G401 (cell line): ENCODE results near the gene PTPRM. TPM values are rescaled to one million over a fixed set of nuclear protein-coding genes. Genes with fewer than 3 reads are reported as not detected.

Experiments
- DNase-seq: peaks from one replicate; pipeline ENCODE4 v3.0.0-alpha.2; 2015; ENCODE audit warnings: low spot score
- in situ Hi-C: cut with HindIII; loops from 2 replicates; pipeline ENCODE4 v1.10.0; 2016; ENCODE audit warnings: low sequenced_read_pairs, mixed read lengths
- total RNA-seq: library from RNA; depleted of rRNA; stranded (reverse); fragments of >200 nt; shearing (Covaris generic); gene quantifications from 2 replicates; pipeline ENCODE4 v1.2.3, GENCODE V29; 2014

PTPRM gene
- total RNA-seq, 1 experiment from 2014 or later, result not detected

- no peak for DNase-seq
- in situ Hi-C loops, result no loop called here
Observed at GRCh38 chr18:7814754-7815315, 247.7 kb downstream of the PTPRM start.

GRCh38 chr18:7815787-7816186 is 248.7 kb downstream of the PTPRM start:
- in situ Hi-C loops, result no loop called here
- no peak for DNase-seq

- in situ Hi-C loops, result no loop called here
- DNase-seq, result no peak
Observed at GRCh38 chr18:7817575-7818230, 250.6 kb downstream of the PTPRM start.

- in situ Hi-C loops, result no loop called here
- no peak for DNase-seq
Observed at GRCh38 chr18:7821784-7822183, 254.7 kb downstream of the PTPRM start.

GRCh38 chr18:7822435-7823331 is 255.6 kb downstream of the PTPRM start:
- no peak for DNase-seq
- in situ Hi-C loops, result no loop called here

GRCh38 chr18:7824970-7825369 is 257.9 kb downstream of the PTPRM start:
- DNase-seq, result no peak
- in situ Hi-C loops, result no loop called here

GRCh38 chr18:7830468-7830867 is 263.4 kb downstream of the PTPRM start:
- in situ Hi-C loops, result no loop called here
- DNase-seq, result no peak

GRCh38 chr18:7839548-7839947 is 272.4 kb downstream of the PTPRM start:
- DNase-seq, result no peak
- in situ Hi-C loops, result no loop called here

GRCh38 chr18:7840411-7840810 is 273.3 kb downstream of the PTPRM start:
- DNase-seq, result no peak
- in situ Hi-C loops, result no loop called here

- no peak for DNase-seq
- in situ Hi-C loops, result no loop called here
Observed at GRCh38 chr18:7844017-7844416, 276.9 kb downstream of the PTPRM start.

- in situ Hi-C loops, result no loop called here
- DNase-seq, result no peak
Observed at GRCh38 chr18:7844418-7844817, 277.3 kb downstream of the PTPRM start.

- no peak for DNase-seq
- in situ Hi-C loops, result no loop called here
Observed at GRCh38 chr18:7846335-7846734, 279.2 kb downstream of the PTPRM start.

GRCh38 chr18:7847357-7848053 is 280.4 kb downstream of the PTPRM start:
- in situ Hi-C loops, result no loop called here
- no peak for DNase-seq

- no peak for DNase-seq
- in situ Hi-C loops, result no loop called here
Observed at GRCh38 chr18:7848054-7848412, 280.9 kb downstream of the PTPRM start.

GRCh38 chr18:7850446-7850845 is 283.3 kb downstream of the PTPRM start:
- no peak for DNase-seq
- in situ Hi-C loops, result no loop called here

GRCh38 chr18:7855028-7855427 is 287.9 kb downstream of the PTPRM start:
- in situ Hi-C loops, result no loop called here
- DNase-seq, result no peak

GRCh38 chr18:7855671-7856070 is 288.6 kb downstream of the PTPRM start:
- in situ Hi-C loops, result no loop called here
- no peak for DNase-seq

GRCh38 chr18:7856116-7856515 is 289.0 kb downstream of the PTPRM start:
- DNase-seq, result no peak
- in situ Hi-C loops, result no loop called here

- DNase-seq, result no peak
Observed at GRCh38 chr18:7856733-7857132, 289.6 kb downstream of the PTPRM start.

GRCh38 chr18:7857562-7857961 is 290.4 kb downstream of the PTPRM start:
- in situ Hi-C loops, result no loop called here
- DNase-seq, result no peak

More at GRCh38 chr18:7856733-7857132, 289.6 kb downstream of the PTPRM start:
- in situ Hi-C loops, result no loop called here
